Mucosa of stomach (tissue), 1 donor: ENCODE results near the gene KMO.

Source experiments
- H3K27me3 ChIP-seq: one replicate; pipeline ENCODE4 v1.7.0; 2013; ENCODE audit warnings: mild to moderate bottlenecking, low read length; ENCODE audit not compliant: control insufficient read depth, insufficient read depth
- H3K36me3 ChIP-seq: one replicate; pipeline ENCODE4 v1.7.0; 2013; ENCODE audit warnings: low read length; ENCODE audit not compliant: control insufficient read depth, insufficient read depth
- H3K4me1 ChIP-seq: one replicate; pipeline ENCODE4 v1.7.0; 2013; ENCODE audit warnings: mild to moderate bottlenecking, low read length; ENCODE audit not compliant: control insufficient read depth, insufficient read depth
- H3K4me3 ChIP-seq: one replicate; pipeline ENCODE4 v1.7.0; 2013; ENCODE audit warnings: low read length
- H3K9ac ChIP-seq: one replicate; pipeline ENCODE4 v1.7.0; 2013; ENCODE audit warnings: mild to moderate bottlenecking, low read length, moderate library complexity
- H3K9me3 ChIP-seq: one replicate; pipeline ENCODE4 v1.7.0; 2013; ENCODE audit warnings: mild to moderate bottlenecking, low read length, moderate library complexity; ENCODE audit not compliant: control insufficient read depth
- donor health status: Pancreatic carcinoma.

KMO gene

DNA sequence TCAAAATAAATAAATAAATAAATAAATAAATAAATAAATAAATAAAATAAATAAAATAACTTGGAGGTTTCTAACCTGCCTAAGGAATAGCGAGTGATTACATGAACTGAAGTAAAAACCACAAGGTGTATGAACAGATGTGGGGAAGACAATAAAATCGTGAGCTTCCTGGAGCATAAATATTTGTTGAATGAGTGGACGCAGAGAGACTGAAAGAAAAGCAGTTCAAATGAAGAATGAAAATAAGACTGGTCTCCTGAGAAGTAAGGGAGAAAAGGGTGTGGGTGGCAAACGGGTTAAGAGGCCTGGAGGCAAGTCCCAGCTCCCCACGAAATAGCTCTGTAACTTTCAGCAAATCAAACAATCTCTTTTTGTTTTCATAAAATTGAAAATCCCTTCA, 74.4 kb downstream of the KMO start:
- Histone ChIP-seq H3K9me3 (no peaks in the 10 kb centered on the region), H3K9ac (no peak overlapping the region), H3K27me3 (no peaks in the 10 kb centered on the region), H3K4me1 (peaks cover 15% of the 10 kb centered on the region), H3K36me3 (no peaks in the 10 kb centered on the region), H3K4me3 (no peak overlapping the region)

DNA sequence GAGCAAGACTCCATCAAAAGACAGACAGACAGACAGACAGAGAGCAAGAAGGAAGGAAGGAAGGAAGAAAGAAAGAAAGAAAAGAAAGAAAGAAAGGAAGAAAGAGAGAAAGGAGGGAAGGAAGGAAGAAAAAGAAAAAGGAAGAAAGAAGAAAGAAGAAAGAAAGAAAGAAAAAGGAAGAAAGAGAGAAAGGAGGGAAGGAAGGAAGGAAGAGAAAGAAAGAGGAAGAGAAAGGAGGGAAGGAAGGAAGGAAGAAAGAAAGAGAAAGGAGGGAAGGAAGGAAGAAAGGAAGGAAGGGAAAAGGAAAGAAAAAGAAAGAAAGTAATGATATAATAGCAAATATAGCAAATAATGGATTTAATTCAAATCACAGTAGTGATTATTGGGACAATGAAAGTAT, 75.3 kb downstream of the KMO start:
- Histone ChIP-seq H3K9ac (no peak overlapping the region), H3K4me1 (peaks cover 17% of the 10 kb centered on the region), H3K4me3 (no peak overlapping the region), H3K9me3 (no peaks in the 10 kb centered on the region), H3K36me3 (no peaks in the 10 kb centered on the region), H3K27me3 (no peaks in the 10 kb centered on the region)

DNA sequence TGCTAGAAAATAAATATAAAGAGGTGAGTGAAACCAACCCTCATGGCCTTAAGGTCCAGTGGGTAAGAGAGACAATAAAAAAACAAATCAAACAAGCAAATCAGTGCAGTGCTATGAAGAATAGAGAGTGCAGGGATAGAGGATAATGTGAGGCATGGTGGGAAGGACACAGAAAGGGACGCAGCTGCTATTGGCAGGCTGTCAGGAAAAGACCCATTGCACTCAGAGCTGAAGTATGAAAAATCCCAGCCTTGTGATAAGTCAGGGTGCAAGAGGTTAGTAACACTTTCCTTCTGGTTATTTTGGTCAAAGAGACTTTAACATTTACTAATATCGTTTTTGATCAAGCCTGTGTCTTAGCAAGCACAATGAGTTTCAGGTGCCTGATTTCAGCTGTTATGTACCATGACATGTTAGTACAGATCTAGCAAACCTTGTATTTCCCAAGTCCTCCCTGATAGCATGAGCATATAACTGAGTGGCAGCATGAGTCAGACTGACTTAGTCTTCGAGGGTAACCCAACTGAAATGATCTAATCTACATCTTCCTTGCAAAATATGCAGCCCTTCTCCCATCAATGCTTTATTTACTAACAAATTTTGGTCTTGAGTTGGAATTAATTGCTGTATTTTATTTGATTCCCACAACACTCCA, 76.3 kb downstream of the KMO start:
- no peaks in the 10 kb centered on the region for H3K9me3 ChIP-seq
- H3K4me1 ChIP-seq: peaks cover 17% of the 10 kb centered on the region

GRCh38 chr1:241610056-241610815, 78.1 kb downstream of the KMO start:
- Histone ChIP-seq H3K9me3 (no peaks in the 10 kb centered on the region), H3K36me3 (no peaks in the 10 kb centered on the region), H3K9ac (no peak overlapping the region), H3K4me1 (peaks cover 17% of the 10 kb centered on the region), H3K4me3 (no peak overlapping the region), H3K27me3 (no peaks in the 10 kb centered on the region)

More for the DNA sequence above, 76.3 kb downstream of the KMO start:
- H3K27me3 ChIP-seq: no peaks in the 10 kb centered on the region
- no peak overlapping the region for H3K9ac ChIP-seq
- H3K36me3 ChIP-seq: no peaks in the 10 kb centered on the region
- H3K4me3 ChIP-seq: no peak overlapping the region

GRCh38 chr1:241611063-241611462, 78.9 kb downstream of the KMO start:
- Histone ChIP-seq H3K27me3 (no peaks in the 10 kb centered on the region), H3K4me1 (peaks cover 17% of the 10 kb centered on the region), H3K9me3 (no peaks in the 10 kb centered on the region), H3K36me3 (no peaks in the 10 kb centered on the region), H3K9ac (no peak overlapping the region), H3K4me3 (no peak overlapping the region)

GRCh38 chr1:241611736-241612135, 79.6 kb downstream of the KMO start:
- Histone ChIP-seq H3K4me3 (no peak overlapping the region), H3K36me3 (no peaks in the 10 kb centered on the region), H3K4me1 (peaks cover 17% of the 10 kb centered on the region), H3K9me3 (no peaks in the 10 kb centered on the region), H3K9ac (no peak overlapping the region), H3K27me3 (no peaks in the 10 kb centered on the region)

DNA sequence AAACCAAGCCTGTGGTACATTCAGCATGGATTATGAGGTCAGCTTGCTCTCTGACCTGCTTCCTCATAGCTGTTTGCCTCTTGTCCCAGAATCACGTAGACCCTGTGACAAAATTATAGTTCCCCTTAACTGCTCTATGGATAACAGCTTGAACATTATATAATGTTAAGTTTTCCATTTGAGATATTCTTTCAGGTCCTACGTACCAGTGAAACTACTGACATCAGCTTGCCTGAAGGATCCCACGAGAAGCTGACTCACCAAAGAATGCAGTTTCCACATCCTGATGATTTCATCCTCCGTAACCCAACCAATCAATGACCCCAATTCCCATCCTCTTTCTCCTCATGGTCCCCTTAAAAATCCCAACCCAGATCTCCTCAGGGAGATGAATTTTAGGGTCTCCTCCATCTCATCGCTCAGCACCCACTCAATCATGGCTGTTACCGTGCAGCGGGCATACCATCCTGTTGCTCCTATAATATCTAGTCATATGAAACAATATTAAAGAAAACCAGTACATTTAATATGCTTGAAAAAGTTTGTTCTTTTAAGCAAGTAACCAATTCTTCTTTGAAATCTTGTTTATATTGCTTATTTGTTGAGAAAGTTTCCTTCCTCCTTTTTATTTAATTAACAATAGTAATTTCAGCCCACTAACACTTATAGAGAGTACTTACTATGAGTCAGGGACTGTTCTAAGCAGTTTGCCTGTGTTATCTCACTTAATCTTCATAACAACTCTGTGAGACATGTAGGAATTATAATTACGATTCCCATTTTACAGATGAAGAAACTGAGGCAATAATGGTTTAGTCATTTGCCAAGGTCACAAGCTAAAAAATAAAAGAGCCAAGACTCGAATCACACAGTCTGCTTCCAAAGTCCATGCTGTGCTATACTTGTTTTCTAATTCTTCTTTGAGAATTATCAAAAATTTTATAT, 80.6 kb downstream of the KMO start:
- H3K9ac ChIP-seq: no peak overlapping the region
- no peaks in the 10 kb centered on the region for H3K27me3 ChIP-seq
- no peaks in the 10 kb centered on the region for H3K9me3 ChIP-seq
- H3K36me3 ChIP-seq: no peaks in the 10 kb centered on the region
- no peak overlapping the region for H3K4me3 ChIP-seq
- peaks cover 17% of the 10 kb centered on the region for H3K4me1 ChIP-seq

DNA sequence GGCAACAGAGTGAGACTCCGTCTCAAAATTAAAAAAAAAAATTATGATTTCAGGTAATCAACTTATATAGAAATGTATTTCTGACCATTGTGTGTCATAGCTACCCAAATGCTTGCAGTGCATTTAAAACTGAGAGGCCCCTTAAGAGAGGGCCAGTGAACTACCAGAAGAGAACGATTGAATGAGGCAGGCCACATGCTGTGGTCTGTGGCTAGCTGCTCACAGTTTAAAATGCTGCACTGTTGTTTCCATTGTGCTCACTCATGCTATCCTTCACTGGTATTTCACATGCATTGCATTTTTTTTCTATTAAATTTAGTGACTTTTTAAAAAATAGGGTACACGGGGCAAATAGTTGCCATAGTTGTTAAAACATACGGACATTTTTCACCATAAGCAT, 82.0 kb downstream of the KMO start:
- peaks cover 17% of the 10 kb centered on the region for H3K4me1 ChIP-seq

GRCh38 chr1:241614572-241614971, 82.4 kb downstream of the KMO start:
- H3K9ac ChIP-seq: no peak overlapping the region

More for the DNA sequence above, 82.0 kb downstream of the KMO start:
- Histone ChIP-seq H3K4me3 (no peak overlapping the region), H3K9ac (no peak overlapping the region), H3K9me3 (no peaks in the 10 kb centered on the region), H3K36me3 (no peaks in the 10 kb centered on the region), H3K27me3 (no peaks in the 10 kb centered on the region)

DNA sequence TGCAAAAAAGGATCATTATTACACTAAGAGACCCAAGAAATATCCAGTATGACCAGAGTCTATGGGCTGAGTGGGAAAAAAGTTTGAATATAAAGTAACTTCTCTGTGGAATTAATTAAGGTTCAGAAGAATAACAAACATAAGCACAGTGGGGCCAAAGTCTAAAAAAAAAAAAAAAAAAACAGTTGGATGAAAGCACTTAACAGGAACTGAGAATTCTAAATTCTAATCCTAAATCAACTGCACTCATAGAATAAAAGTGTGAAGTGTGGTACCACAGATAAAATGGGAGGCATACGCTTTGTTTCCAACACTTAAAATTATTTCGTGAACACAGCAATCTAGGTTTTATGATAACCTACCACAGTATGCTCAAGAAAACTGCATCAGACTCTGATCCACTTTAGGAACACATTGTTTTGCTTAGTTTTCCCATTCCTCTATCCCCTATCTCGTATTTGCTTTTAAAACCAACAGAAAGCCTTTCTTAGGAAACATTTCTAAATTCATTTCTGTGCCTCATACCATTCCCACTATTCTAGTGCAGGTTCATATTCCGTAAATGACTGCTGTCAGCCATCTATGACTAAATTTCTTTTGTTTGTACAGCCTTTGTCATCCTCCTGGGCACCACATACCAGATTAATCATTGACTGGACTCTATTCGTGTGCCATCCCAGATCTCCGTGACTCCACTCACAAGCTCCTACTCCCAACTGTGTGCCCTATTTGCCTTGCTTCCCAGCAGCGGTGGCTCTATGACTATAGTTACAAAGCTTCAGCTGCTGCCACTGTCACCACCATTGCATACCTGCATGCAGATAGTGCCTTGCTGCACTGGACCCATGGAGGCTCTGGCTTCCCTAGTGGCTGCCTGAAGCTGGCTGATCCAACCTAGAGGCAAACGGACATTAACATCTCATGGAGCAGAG, 83.1 kb downstream of the KMO start:
- Histone ChIP-seq H3K9ac (no peak overlapping the region), H3K9me3 (no peaks in the 10 kb centered on the region), H3K27me3 (no peaks in the 10 kb centered on the region), H3K4me3 (no peak overlapping the region), H3K4me1 (peaks cover 12% of the 10 kb centered on the region), H3K36me3 (no peaks in the 10 kb centered on the region)

More at GRCh38 chr1:241614572-241614971, 82.4 kb downstream of the KMO start:
- Histone ChIP-seq H3K27me3 (no peaks in the 10 kb centered on the region), H3K4me1 (peaks cover 17% of the 10 kb centered on the region), H3K36me3 (no peaks in the 10 kb centered on the region), H3K4me3 (no peak overlapping the region), H3K9me3 (no peaks in the 10 kb centered on the region)

- Histone ChIP-seq H3K9ac (no peak overlapping the region), H3K27me3 (no peaks in the 10 kb centered on the region), H3K4me3 (no peak overlapping the region), H3K9me3 (no peaks in the 10 kb centered on the region), H3K4me1 (no peaks in the 10 kb centered on the region), H3K36me3 (no peaks in the 10 kb centered on the region)
Observed at GRCh38 chr1:241617426-241617825, 85.2 kb downstream of the KMO start.
